Right lobe of liver (tissue), 6 donors: Measurements from ENCODE around the gene CD200R1. TPM values are rescaled to one million over a fixed set of nuclear protein-coding genes. Genes with fewer than 3 reads are reported as not detected.

Experiments
- ATAC-seq, 4 donors: fragments of 200-7000 bp; cut with Tn5 transposase; one replicate each; pipeline ENCODE4 v1.9.1; 2020; ENCODE audit warnings: mild to moderate bottlenecking in 4 of 4, moderate library complexity in 4 of 4
- DNase-seq, 3 donors: peaks; one replicate each; pipeline ENCODE4 v3.0.0-alpha.2; 2020
- H3K27ac ChIP-seq, 3 donors: fragments of 200-600 bp; one replicate each; pipeline ENCODE4 v1.8.0; 2022
- H3K27me3 ChIP-seq, 2 donors: fragments of 200-600 bp; one replicate each; pipeline ENCODE4 v1.8.0; 2022
- H3K36me3 ChIP-seq, 4 donors: fragments of 200-600 bp; sonication (generic) in 1 of 4; one replicate each; pipeline versions ENCODE4 v1.5.1 to v1.8.0; 2017 to 2022; ENCODE audit warnings: control low read depth in 1 of 4
- H3K4me1 ChIP-seq, 4 donors: fragments of 200-600 bp; sonication (generic) in 1 of 4; one replicate each; pipeline versions ENCODE4 v1.5.1 to v1.8.0; 2017 to 2022; ENCODE audit warnings: control low read depth in 1 of 4
- H3K4me3 ChIP-seq, 3 donors: fragments of 200-600 bp; one replicate each; pipeline ENCODE4 v1.8.0; 2022
- H3K9me3 ChIP-seq, 4 donors: fragments of 200-600 bp; sonication (generic) in 1 of 4; one replicate each; pipeline versions ENCODE4 v1.5.1 to v1.8.0; 2017 to 2022; ENCODE audit warnings: control low read depth in 1 of 4
- POLR2A ChIP-seq: fragments of 450-650 bp; IDR thresholded peaks from one replicate; pipeline ENCODE4 v1.6.1; 2017; ENCODE audit warnings: antibody characterized with exemption, mild to moderate bottlenecking
- WGBS: methylation state at CpG from one replicate; pipeline ENCODE4 v1.1.6; 2018; ENCODE audit warnings: low coverage, low lambda C conversion rate; ENCODE audit not compliant: insufficient coverage; ENCODE audit errors: missing lambda C conversion rate; 5-methylcytosine and 5-hydroxymethylcytosine counted together
- intact Hi-C, 2 donors: fragments of 100-400 bp; cut with DNase I; formaldehyde crosslinking; loops; one replicate each; pipeline versions ENCODE4 v1.11.2 to v1.14.1; 2022
- total RNA-seq, 6 experiments: library from RNA; depleted of rRNA in 2 of 6; stranded (reverse); fragments of >200 nt in 2 of 6; fragmentation: NEBNext Ultra II Directional in 3 of 6; extraction: Animal tissue kit (Norgen Biotek cat#: 25700) in 3 of 6; gene quantifications; one replicate each; pipeline versions ENCODE4 v1.1.0 to v1.2.4, GENCODE V29; 2016 to 2023
- TF ChIP-seq, protein P1 (sequence below), 4 donors: fragments of 200-600 bp in 3 of 4; fragments of 450-650 bp in 1 of 4; IDR thresholded peaks; one replicate each; pipeline versions ENCODE4 v1.5.1 to v1.8.0; 2016 to 2022; ENCODE audit warnings: antibody characterized with exemption in 4 of 4, mild to moderate bottlenecking in 2 of 4
- donor health status: DM: no; HTN: yes; CAD: no.
- donor health status: DM: no; HTN: no; CAD: no.
- donor health status: DM: no; HTN: no; CAD: no.
- donor health status: DM: no; HTN: yes; CAD: no.
- donor health status: DM: no; HTN: yes; CAD: no.

The CD200R1 gene
- total RNA-seq, 6 experiments from 2014 or later: 0.44 to 1.4 (median 0.86) TPM

- no peak for ATAC-seq
- 75% methylated on average over 6 of the region's 9 CpGs for WGBS
- no peak overlapping the region for H3K4me3 ChIP-seq
Measured at GRCh38 chr3:112987710-112988334, 12.9 kb upstream of the CD200R1 start.

GRCh38 chr3:112984485-112984884 is 9.6 kb upstream of the CD200R1 start:
- TF ChIP-seq POLR2A: no peak
- TF ChIP-seq, protein P1, sequence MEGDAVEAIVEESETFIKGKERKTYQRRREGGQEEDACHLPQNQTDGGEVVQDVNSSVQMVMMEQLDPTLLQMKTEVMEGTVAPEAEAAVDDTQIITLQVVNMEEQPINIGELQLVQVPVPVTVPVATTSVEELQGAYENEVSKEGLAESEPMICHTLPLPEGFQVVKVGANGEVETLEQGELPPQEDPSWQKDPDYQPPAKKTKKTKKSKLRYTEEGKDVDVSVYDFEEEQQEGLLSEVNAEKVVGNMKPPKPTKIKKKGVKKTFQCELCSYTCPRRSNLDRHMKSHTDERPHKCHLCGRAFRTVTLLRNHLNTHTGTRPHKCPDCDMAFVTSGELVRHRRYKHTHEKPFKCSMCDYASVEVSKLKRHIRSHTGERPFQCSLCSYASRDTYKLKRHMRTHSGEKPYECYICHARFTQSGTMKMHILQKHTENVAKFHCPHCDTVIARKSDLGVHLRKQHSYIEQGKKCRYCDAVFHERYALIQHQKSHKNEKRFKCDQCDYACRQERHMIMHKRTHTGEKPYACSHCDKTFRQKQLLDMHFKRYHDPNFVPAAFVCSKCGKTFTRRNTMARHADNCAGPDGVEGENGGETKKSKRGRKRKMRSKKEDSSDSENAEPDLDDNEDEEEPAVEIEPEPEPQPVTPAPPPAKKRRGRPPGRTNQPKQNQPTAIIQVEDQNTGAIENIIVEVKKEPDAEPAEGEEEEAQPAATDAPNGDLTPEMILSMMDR (IDR thresholded peaks at IDR 0.05): no peak
- no peaks in the 10 kb centered on the region for H3K9me3 ChIP-seq
- no peaks in the 10 kb centered on the region for H3K4me1 ChIP-seq
- no peak overlapping the region for H3K27ac ChIP-seq
- no peaks in the 10 kb centered on the region for H3K36me3 ChIP-seq
- intact Hi-C loops: loop anchor here (10.0 kb wide), 1 partner anchor 340 kb away; the partner anchor contains the start of gene CCDC80 (in 2 of the 2)
- 71% methylated on average over 2 of the region's 2 CpGs for WGBS
- DNase-seq (no peak), ATAC-seq (peak in 1 of 4 donors; percentile 20)
- H3K27me3 ChIP-seq: no peaks in the 10 kb centered on the region
- no peak overlapping the region for H3K4me3 ChIP-seq

More at GRCh38 chr3:112987710-112988334, 12.9 kb upstream of the CD200R1 start:
- peaks cover 0 to 11% (median 0%) of the 10 kb centered on the region in 4 donors for H3K4me1 ChIP-seq
- intact Hi-C loops: loop anchor here (10.0 kb wide), 1 partner anchor 343 kb away; the partner anchor contains the start of gene CCDC80 (in 2 of the 2)
- H3K9me3 ChIP-seq: no peaks in the 10 kb centered on the region
- H3K36me3 ChIP-seq: no peaks in the 10 kb centered on the region
- H3K27me3 ChIP-seq: no peaks in the 10 kb centered on the region
- TF ChIP-seq, protein P1 (IDR thresholded peaks at IDR 0.05): no peak
- TF ChIP-seq POLR2A: no peak
- DNase-seq: no peak
- H3K27ac ChIP-seq: no peak overlapping the region

DNA sequence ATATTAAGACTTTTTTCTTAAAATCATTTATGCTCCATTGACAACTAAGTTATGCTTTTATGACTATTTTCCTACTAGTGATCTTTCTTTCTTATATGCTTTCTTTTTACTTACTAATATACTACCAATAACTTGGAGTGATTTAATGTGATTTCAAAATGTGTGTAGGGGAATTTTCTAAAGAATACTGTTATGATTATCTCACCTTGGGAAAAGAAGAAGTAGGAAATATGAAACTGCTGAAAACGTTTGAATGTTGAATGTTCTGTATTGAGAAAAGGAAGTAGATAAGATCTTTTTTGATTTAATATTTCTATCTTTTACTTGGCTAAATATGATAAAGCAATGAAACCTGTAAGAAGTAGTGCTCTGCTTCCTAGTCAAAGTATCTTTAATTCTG is 7.8 kb upstream of the CD200R1 start:
- Histone ChIP-seq H3K9me3 (no peaks in the 10 kb centered on the region), H3K4me1 (no peaks in the 10 kb centered on the region), H3K27me3 (no peaks in the 10 kb centered on the region), H3K27ac (no peak overlapping the region), H3K4me3 (no peak overlapping the region), H3K36me3 (no peaks in the 10 kb centered on the region)
- DNase-seq: no peak
- intact Hi-C loops: loop anchor here (10.0 kb wide), 1 partner anchor 338 kb away; the partner anchor contains the start of gene CCDC80 (in 2 of the 2)
- ATAC-seq: no peak
- 19% methylated on average over 1 of the region's 1 CpG for WGBS
- no peak for TF ChIP-seq POLR2A
- TF ChIP-seq, protein P1 (IDR thresholded peaks at IDR 0.05): no peak

DNA sequence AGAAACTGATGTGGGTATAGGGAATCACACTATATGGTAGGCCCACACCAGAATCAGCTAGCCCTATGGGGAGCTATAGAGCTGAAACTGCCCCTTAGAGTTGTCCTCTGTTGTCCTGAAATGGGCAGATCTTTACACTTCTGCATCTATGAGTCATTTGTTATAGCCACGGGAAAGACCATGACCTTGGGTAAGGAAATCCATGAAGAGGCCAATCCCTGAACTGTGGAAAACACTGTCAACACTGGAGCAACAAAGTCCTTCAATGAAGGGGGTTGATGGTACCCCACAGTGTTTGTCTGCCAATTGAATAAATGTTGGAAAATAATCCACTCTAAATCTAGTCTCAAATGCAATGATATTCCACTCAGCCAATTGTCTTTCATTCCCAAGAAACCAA is 5.2 kb upstream of the CD200R1 start:
- TF ChIP-seq, protein P1 (IDR thresholded peaks at IDR 0.05): no peak
- TF ChIP-seq POLR2A: no peak
- Histone ChIP-seq H3K9me3 (no peaks in the 10 kb centered on the region), H3K27ac (no peak overlapping the region), H3K27me3 (no peaks in the 10 kb centered on the region), H3K36me3 (no peaks in the 10 kb centered on the region), H3K4me3 (no peak overlapping the region), H3K4me1 (no peaks in the 10 kb centered on the region)
- WGBS: 0% methylated on average over 1 of the region's 1 CpG
- DNase-seq (no peak), ATAC-seq (no peak)
- intact Hi-C loops: loop anchor here (10.0 kb wide), 1 partner anchor 335 kb away; the partner anchor contains the start of gene CCDC80 (in 2 of the 2)
